Renal cortical epithelial cell (primary cell): ENCODE measurements around the gene C5orf52. TPM values are rescaled to one million over a fixed set of nuclear protein-coding genes. Genes with fewer than 3 reads are reported as not detected.
"Not testable (repeated sequence)": the region's sequence is repeated elsewhere in the genome, so short reads cannot be mapped to it uniquely, and the experiment has no call there.

Source experiments
- DNase-seq: peaks from one replicate; pipeline ENCODE4 v3.0.0-alpha.2; 2011; ENCODE audit warnings: low read depth
- total RNA-seq: library from RNA; depleted of rRNA; stranded (reverse); fragments of >200 nt; gene quantifications from 2 replicates; pipeline ENCODE4 v1.2.3, GENCODE V29; 2014

Gene C5orf52
- total RNA-seq, 1 donor from 2014 or later: not detected

DNA sequence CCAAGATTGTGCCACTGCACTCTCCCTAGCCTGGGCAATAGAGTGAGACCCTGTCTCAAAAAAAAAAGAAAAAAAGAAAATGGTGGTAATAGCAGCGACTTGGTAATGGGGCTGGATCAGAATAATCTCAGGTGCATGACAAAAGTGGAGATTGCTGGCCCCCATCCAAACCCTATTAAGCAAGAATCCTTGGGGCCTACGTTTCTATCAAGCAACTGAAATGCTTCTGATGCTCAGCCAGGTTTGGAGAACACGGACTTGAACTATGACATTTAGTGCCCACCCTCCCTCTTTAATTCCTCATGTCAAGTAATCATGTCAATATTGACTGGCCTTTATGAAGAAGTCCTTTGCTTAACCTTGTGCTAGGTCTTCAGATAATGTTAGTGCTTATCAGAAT is 6.6 kb downstream of the C5orf52 start:
- no peak for DNase-seq

DNA sequence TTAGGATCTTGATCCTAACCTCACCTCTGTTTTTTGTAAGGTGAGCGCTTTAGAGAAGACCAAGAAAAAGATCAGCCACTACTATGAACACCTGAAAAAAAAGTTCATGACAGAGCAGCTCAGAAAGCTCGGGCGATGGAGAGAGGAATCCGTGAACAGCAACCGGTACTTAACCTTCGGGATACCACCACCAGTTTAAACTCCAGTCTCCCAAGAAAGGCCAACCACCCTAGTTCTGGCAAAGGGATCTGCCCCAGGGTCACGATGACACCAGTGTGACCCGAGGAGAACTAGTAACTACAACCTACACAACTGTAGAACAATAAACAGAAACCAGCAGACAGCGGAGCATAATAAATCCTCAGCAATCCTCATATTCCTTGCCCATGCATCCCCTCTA is 8.5 kb downstream of the C5orf52 start:
- no peak for DNase-seq

DNA sequence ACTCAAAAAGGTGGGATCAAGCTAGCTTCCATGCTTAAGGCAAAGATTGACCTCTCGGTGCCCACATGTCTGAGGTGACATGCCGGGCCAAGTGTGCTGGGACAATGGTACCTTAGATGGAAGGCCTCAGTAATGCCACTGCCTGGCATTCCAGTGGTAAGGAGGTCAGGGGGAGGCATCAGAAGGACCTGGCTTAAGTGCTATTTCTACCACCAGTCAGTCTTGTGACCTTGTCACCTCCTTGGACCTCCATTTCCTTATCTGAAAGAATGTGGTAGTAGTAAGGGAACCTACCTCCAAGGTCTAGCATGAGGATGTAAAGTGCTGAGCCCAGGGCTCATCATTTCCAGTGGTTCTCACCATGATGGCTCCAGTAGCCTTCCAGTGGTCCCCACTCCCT is 8.9 kb downstream of the C5orf52 start:
- DNase-seq: no peak

DNA sequence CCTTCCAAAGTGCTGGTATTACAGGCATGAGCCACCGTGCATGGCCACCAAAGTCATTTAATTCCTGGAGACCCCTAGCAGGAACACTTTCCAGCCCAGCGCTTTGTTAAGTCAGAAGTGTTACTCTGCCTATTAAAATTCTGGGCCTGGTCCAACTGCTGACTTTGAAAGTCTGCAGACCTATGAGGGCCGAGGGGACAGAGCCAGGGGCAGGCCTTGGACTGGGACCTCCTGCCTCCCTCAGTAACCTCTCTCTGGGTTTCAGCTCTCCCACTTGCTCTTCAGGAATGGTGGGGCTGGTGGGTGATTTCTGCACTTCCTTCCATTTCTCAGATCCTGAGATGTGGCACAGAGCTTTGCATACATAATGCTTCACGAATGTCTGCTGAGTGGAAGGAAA is 9.7 kb downstream of the C5orf52 start:
- no peak for DNase-seq

DNA sequence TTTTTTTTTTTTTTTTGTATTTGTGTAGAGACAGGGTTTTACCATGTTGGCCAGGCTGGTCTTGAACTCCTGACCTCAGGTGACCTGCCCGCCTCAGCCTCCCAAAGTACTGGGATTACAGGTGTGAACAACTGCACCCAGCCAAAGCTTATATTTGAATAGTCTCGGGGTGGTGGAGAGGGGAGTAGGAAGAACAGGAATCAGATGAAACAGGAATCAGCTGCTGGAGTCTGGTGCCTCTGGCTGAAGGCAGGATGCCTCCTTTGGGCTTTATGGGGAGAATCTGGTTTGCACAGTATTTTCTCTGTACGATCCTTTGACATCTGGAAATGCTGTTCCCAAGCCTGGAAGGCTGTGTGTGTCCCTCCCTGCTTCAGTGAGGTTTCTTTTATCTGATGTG is 10.9 kb downstream of the C5orf52 start:
- no peak for DNase-seq

DNA sequence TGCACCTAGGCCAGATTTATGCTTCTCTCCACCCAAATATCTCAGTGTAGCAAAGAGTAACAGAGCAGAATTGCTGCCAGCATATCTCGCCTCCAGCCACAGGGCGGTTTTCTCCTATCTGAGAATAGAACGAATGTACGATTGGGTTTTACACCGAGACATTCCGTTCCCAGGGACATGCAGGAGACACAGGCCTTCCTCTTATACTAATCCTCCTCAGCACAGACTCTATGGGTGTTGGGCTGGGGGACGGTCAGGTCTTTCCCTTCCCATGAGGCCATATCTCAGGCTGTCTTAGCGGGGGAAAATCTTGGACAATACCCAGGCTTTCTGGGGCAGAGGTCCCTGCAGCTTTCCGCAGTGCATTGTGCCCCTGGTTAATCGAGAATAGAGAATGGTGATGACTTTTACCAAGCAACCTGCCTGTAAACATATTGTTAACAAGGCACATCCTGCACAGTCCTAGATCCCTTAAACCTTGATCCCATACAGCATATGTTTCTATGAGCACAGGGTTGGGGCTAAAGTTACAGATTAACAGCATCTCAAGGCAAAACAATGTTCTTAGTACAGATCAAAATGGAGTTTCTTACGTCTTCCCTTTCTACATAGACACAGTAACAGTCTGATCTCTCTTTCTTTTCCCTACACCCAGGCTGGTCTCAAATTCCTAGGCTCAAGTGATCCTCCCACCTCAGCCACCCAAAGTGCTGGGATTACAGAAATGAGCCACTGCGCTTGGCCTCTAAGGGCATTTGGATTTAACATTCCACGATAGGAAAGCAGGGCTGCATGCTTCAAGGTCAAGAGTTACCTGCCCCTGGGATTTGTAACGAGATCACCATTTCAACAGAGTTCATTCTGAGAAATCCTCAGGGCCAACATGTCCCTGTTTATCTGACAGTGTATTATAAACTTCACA is 15.2 kb downstream of the C5orf52 start:
- DNase-seq: not testable (repeated sequence)

DNA sequence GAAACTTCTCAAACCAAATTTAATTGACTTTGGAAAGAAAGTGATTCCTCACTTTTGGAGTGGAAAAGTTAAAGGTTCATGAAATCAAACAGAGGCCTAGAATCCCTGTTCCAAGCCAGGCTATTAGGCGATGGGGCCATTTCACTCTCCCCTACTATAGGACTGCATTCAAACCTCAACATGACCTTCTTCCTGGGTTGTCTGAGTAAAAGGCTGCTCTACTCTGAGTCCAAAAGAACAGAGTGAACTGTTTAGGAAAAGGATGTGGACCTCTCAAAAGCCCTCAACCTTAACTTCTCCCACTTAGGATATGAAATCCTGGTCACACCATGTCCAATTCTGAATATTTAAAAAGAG is 15.8 kb downstream of the C5orf52 start:
- DNase-seq: no peak

DNA sequence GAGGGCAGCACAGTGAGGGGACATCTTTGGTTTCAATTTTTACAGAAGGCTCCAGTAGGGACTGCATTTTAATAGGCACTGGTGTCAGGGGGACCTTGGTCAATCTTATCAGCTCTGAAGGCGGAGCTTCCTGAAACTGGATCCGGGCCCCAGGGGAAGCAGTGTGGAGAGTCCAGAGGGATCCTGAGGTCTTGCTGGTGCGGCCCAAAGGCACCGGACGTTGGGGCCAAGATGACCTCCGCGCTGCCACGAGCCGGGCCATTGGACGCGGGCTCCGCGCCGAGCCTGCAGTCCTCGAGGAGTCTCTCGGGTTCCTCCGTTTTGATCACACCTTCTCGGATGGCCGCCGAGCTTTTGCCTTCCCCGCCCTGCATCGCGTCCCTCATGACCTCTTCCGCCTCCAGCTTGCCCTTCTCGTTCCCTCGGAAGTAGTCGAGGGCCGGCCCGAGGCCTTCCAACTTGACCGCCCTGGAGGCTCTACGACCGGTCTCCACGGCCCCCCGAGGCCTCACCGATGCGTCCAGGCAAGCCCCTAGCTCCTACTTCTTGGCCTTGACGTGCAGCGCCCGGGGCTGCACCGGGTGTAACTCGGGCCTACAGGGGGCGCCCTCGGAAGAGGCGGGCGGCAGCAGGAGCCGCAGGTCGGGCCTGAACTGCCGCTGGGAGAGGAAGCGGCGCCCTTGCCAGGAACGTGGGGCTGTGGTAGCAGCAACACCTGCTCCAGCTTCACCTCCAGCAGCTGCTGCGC is 18.8 kb downstream of the C5orf52 start:
- DNase-seq: no peak

DNA sequence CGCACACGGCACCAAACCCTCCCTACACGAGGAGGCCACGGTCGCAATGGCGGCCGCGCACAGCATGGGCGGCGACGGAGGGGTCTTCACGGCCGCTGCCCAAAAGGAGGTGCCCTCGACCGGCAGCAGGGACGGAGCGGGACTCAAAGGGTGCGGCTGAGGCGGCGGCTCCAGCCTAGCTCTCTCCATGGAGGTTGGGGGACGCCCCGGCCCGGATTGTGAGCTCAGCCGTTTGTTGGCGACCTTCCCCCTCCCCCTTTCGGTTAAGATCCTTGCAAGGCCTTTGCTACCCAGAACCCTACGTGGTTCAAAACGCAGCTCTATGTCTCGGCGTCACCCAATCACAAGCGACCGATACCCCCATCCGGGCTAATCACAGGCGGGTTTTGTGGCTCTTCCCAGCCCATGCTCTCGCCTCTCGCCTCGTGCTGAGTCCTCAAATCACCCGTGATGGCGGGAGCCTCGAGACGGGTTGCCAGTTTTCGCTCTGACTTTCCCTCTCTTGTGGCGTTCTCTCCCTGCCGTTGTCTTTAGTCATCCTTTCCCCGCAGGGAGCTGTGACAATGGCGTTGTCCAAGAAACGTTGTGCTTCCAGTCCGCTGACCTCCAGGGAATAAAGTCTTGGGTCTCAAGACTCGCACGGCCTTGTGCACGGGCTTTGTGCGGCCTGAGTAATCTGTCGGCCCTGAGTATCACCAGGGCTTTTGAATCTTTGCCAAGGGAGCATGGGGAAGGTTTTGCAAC is 19.5 kb downstream of the C5orf52 start:
- DNase-seq: no peak

DNA sequence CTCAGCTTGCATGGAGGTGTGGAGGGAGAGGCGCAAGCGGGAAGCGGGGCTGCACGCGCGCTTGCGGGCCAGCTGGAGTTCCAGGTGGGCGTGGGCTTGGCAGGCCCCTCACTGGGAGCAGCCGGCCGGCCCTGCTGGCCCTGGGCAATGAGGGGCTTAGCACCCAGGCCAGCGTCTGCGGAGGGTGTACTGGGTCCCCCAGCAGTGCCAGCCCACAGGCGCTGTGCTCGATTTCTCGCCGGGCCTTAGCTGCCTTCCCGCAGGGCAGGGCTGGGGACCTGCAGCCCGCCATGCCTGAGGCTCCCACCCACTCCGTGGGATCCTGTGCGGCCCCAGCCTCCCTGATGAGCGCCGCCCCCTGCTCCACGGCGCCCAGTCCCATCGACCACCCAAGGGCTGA is 22.5 kb downstream of the C5orf52 start:
- DNase-seq: not testable (repeated sequence)

DNA sequence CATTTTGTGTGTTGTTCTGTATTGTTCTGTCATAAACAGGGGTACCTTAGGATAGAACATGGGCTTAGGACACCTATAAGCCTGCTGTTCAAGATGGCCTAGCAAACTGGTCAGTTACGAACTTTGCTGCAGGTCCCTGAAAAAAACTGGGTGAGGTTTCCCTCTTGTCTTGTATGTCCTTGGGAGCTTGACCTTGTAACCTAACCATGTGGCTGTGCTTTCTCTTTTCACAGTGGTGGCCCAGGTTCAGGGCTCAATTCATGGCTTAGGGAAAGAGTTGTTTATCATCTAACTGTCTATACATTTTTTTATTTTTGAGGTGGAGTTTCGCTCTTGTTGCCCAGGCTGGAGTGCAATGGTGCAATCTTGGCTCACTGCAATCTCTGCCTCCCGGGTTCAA is 24.8 kb downstream of the C5orf52 start:
- DNase-seq: not testable (repeated sequence)

DNA sequence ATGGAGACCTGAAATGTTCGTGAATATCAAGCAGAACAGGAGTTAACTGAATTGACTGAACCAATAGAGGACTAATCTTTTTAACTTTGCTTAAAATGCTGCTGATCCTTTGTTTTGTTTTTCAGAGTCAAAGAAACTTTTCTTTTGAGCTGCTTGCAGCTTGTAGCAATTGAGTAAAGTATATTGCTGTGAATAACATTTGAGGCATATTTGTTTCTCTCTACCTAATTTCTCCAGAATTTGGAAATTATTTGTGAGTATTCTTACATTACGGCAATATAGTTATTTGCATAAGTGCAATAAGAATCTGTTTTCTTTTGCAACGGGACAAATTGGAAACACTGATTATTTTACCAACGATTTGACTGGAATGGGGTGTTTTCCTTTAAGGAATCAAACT is 27.3 kb downstream of the C5orf52 start:
- DNase-seq: not testable (repeated sequence)

DNA sequence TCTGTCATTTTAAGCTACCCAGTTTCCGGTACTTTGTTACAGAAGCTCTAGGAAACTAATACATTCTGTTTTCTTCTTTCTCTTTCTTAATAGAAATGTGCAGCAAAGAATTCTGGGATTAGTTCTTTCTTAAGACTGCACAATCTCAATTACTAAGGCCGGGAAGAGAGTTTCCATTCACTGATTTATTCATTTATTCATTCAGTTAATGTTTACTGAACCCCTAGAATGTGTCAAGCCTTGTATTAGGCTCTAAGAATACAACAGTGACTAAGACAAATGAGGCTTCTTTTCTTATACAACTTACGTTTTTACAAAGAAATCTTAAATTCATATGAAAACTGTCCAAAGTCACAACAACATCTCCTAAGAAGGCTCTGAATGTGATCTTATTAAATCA is 32.4 kb downstream of the C5orf52 start:
- peak; percentile 78 for DNase-seq

DNA sequence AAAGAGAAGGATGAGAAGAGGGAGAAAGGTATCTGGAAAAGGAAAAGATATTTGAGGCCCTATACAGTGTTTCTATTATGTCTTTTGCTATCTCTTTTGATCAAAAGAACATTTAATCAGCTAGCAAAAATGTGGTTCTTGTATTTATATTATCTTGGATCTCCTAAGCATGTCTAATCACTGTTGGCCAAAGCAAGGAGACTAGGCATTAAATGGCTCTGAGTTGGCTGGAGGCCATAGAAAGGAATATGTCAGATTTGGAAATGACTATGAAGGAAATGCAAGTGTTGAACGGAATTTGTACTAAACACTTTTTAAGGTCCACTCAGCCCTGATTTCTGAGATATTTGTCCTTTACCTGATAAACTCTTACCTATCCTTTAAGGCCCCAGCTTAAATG is 37.5 kb downstream of the C5orf52 start:
- DNase-seq: no peak

DNA sequence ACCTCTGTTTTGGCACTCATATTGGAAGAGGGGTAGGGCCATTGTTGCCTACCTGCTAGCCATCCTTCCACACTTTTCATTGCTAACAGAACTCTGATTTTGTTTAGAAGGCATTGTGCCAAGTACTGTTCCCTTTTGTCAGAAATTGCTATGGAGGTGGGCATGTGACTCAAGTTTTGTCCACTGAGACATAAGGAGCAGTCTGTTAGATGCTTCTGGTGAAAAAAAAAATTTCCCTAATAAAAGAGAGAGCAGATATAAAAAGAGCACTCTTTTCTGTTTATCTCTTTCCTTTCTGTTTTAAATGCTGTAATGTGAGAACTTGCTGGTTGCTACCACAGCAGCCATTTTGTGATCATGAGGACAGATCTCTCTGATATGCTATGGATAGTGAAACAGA is 38.0 kb downstream of the C5orf52 start:
- no peak for DNase-seq

DNA sequence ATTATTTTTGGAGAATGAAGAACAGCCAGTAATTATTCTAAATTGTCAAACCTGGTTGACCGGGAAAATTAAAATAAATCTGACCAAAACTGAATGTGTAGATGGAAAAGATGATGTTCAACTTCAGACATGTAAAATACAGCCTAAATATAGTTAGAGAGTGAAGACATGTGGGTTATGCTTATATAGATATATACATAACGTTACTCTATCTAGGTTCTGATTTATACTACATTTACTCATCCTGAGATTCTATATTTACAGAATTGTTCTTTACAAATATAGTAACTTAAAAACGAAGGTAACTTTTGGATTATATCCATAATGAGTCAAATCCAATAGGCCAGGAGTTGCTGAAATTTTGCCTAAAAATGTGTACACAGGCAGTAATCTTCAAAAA is 39.1 kb downstream of the C5orf52 start:
- no peak for DNase-seq

DNA sequence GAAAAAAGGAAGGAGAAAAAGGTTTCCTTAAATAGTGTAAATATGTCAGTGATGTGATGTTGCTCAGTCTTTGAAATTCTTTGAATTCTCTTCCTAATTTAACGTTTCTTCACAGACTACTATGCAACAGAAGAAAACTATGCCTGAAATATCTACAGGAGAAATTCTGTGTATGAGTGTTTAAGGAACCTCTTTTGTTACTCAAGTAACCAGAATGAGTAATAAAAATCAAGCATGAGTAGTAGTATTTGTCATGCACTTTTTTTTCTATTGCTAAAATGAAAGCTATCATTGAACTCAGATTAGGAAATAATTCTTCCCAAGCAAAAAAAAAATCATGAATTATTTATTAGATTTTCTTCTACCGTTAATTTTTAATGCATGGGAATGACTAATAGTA is 39.5 kb downstream of the C5orf52 start:
- DNase-seq: peak; percentile 86

DNA sequence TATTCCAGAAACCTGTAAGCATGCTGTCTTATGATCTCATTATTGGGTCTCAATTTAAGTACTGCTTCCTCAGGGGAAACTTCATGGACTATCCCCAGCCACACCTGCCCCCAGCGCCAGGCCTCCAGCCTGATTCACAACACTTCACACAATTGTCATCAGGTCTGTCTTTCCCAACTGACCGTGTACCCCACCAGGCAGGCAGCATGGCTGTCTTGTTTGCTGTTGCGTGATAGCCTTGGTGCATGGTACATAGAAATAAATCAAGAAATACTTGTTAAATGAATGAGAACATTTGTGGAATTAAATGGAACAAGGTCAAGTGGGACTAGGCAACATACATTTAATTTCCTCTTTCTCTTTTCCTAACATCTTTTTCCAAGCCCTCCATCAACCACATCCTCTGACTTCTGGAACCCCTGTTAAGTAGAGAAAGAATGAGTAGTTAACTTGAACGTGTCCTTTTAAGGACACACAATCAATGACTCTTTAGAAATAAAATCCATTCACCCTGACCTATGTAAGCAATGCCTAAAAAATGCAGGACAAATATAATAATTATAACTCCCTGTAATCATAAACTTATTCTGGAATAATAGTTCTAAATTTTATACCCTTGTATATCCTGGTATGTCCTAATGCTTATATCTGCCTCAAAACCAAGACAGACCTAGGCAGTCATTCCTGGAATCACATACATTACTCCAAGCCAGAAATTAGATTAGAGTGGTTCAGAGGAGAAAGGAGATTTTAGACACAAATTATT is 42.7 kb downstream of the C5orf52 start:
- no peak for DNase-seq

DNA sequence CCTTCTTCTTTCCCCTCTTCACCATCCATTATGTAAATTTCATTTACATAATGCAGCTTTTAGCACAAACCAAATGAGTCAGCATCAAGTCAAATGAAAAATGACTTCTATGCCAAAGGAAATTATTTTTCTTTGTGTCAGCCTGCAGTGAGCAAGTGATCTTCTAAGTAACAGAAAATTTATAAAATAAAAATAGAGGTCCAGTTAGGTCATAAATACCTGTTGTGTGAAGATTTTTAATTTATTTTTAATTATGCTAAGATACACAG is 43.2 kb downstream of the C5orf52 start:
- DNase-seq: no peak

DNA sequence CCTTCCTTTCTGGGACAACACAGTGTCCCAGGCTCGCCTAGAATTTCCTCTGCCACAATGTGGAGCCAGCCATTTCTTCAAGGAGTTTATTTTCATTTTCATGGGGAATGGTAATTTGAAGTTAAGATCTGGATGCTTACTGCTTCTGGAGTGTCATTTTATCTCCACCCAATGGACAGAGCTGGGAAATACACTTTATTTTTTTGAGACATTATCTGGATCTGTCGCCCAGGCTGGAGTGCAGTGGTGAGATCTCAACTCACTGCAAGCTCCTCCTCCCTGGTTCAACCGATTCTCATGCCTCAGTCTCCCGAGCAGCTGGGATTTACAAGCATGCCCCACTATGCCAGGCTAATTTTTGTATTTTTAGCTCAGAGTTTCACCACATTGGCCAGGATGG is 47.2 kb downstream of the C5orf52 start:
- DNase-seq: peak; percentile 65

DNA sequence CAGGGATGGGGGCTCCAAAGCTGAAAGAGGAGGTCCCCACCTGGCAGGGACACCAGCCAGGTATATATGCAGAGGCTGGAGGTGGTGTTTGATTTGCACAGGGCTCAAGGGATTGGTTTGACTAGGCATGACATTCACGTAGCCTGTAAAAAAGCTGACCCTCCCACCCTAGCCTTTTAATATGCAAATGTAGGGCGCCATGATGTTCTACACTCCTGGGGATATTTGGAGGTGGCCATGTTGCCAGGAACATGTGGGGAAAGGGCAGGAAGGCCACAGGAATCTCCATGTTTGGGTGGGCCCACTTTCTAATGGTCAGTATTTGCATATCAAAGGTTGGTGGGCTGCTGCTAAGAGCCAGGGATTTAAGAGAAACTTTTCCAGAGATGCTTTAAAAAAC is 47.9 kb downstream of the C5orf52 start:
- no peak for DNase-seq

DNA sequence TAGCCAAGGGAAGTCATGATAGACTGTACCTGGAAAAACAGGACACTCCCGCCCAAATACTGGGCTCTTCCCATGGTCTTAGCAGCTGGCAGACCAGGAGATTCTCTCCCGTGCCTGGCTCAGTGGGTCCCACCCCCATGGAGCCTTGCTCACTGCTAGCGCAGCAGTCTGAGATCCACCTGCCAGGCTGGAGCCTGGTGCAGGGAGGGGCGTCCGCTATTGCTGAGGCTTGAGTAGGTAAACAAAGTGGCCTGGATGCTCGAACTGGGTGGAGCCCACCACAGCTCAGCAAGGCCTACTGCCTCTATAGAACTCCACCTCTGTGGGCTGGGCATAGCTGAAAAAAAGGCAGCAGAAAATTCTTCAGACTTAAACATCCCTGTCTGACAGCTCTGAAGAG is 49.8 kb downstream of the C5orf52 start:
- DNase-seq: no peak
